ENCODE measurements around the gene COQ8B. TPM values are rescaled to one million over a fixed set of nuclear protein-coding genes. Genes with fewer than 3 reads are reported as not detected.
A peak's percentile ranks its signal among the peaks of the same experiment; 100 is the strongest.

The COQ8B gene
- total and polyA plus RNA-seq, 2 donors (not counting 1 experiment from before 2014, with no cell fraction given) = 58.9 to 62.6 TPM

- H3K27ac ChIP-seq (ENCODE audit: low read length in 2 of 2) = peak overlapping the region; percentile 69 to 71
- DNase-seq = no peak
- WGBS (ENCODE audit: insufficient coverage) = 68% methylated on average over 7 of the region's 14 CpGs
These were observed 29.7 kb downstream of the COQ8B start for GRCh38 chr19:40686882-40687524.

More at GRCh38 chr19:40686882-40687524, 29.7 kb downstream of the COQ8B start:
- peak; percentile 21 for ATAC-seq (ENCODE audit: low read depth)
- no peaks in the 10 kb centered on the region for H3K9me3 ChIP-seq (ENCODE audit: control extremely low read depth in 1 of 3, control insufficient read depth in 2 of 3, insufficient read depth in 1 of 3, low read length in 2 of 3)
- H3K4me2 ChIP-seq (replicated peaks; ENCODE audit: low read depth, low read length, poor library complexity, severe bottlenecking) = peak overlapping the region; percentile 49
- Mint-ChIP-seq H3K27me3 (no peaks in the 10 kb centered on the region), H3K4me1 (peaks cover 15% of the 10 kb centered on the region), H3K9me3 (ENCODE audit: insufficient read depth) (no peaks in the 10 kb centered on the region), H3K4me3 (no peak overlapping the region), H3K27ac (no peak overlapping the region)
- H3K4me1 ChIP-seq (ENCODE audit: control insufficient read depth in 2 of 2, insufficient read depth in 2 of 2, low read length in 2 of 2) = peaks cover 44 to 51% of the 10 kb centered on the region in 2 donors
- ChIA-PET CTCF (interaction anchor here (0.7 to 1.7 kb wide), 8 partner anchors 19 to 132 kb away, joined by 3 to 7 read pairs (median 3); partner anchors contain the start of genes COQ8B and ITPKC), POLR2A (interaction anchor here (0.6 to 1.9 kb wide), 7 partner anchors 24 to 132 kb away, joined by 3 to 9 read pairs (median 4); partner anchors contain the start of genes ACTMAP, COQ8B, EGLN2 and ITPKC)
- H3K36me3 ChIP-seq (replicated peaks in 1 of 2; ENCODE audit: control extremely low read depth in 1 of 2, control insufficient read depth in 1 of 2, extremely low read depth in 1 of 2, insufficient read depth in 2 of 2, low read length in 1 of 2) = peaks cover 0 to 15% of the 10 kb centered on the region in 2 experiments
- no peaks in the 10 kb centered on the region for H4K20me1 ChIP-seq (ENCODE audit: control insufficient read depth, insufficient read depth, low read length, poor library complexity, severe bottlenecking)
- no peak overlapping the region for H2AFZ ChIP-seq (ENCODE audit: insufficient read depth, low read depth, low read length, poor library complexity, severe bottlenecking)
- H3K27me3 ChIP-seq (replicated peaks in 1 of 4; ENCODE audit: control extremely low read depth in 1 of 4, control insufficient read depth in 3 of 4, insufficient read depth in 4 of 4, low read length in 3 of 4) = no peaks in the 10 kb centered on the region
- H3K4me3 ChIP-seq (ENCODE audit: control extremely low read depth in 1 of 5, extremely low read depth in 1 of 5, insufficient read depth in 1 of 5, low read depth in 2 of 5, low read length in 4 of 5) = peak overlapping the region in 1 of 5 experiments; percentile 12
- intact Hi-C loops (cut with micrococcal nuclease) = loop anchor here (1.0 kb wide), 1 partner anchor 29 kb away; the partner anchor contains the start of gene COQ8B
- no peak overlapping the region for H3K9ac ChIP-seq (ENCODE audit: low read length)
- no peak for TF ChIP-seq EZH2 (IDR thresholded peaks at IDR 0.05; ENCODE audit: borderline replicate concordance, insufficient read depth, low read depth, low read length, poor library complexity, severe bottlenecking)
- no peak for TF ChIP-seq CTCF (IDR thresholded peaks at IDR 0.05)
- peaks cover 3% of the 10 kb centered on the region for H3K79me2 ChIP-seq (ENCODE audit: control insufficient read depth, insufficient read depth, low read length)
